Activated CD8-positive, alpha-beta memory T cell treated with anti-CD3 and anti-CD28 coated beads, Interleukin-2, amount 10 ng/mL, durations not matched to agents 7 days and 5 days (primary cell): ENCODE results near the gene UTP25. TPM values are rescaled to one million over a fixed set of nuclear protein-coding genes. Genes with fewer than 3 reads are reported as not detected.
"Not testable (repeated sequence)": the region's sequence is repeated elsewhere in the genome, so short reads cannot be mapped to it uniquely, and the experiment has no call there.

Experiments used
- ATAC-seq: fragments of 150-1000 bp; cut with Tn5 transposase; one replicate; pipeline ENCODE4 v1.10.0; 2021; ENCODE audit warnings: moderate library complexity
- CTCF ChIA-PET: fragments of 350-600 bp; sonication (Branson Sonifier 250); formaldehyde crosslinking; loops from one replicate; lab custom pipeline; 2021; ENCODE audit warnings: antibody characterized with exemption; lab: Charles Lee
- DNase-seq: peaks from one replicate; pipeline ENCODE4 v3.0.0-alpha.2; 2020
- H3K27ac Mint-ChIP-seq: one replicate; pipeline ENCODE4 v1.8.0; 2021; ENCODE audit warnings: mild to moderate bottlenecking, mixed read lengths
- H3K27me3 Mint-ChIP-seq: one replicate; pipeline ENCODE4 v1.8.0; 2021; ENCODE audit warnings: mixed read lengths
- H3K36me3 Mint-ChIP-seq: one replicate; pipeline ENCODE4 v1.8.0; 2021; ENCODE audit warnings: mild to moderate bottlenecking, mixed read lengths
- H3K4me1 Mint-ChIP-seq: one replicate; pipeline ENCODE4 v1.8.0; 2021; ENCODE audit warnings: mixed read lengths
- H3K4me3 Mint-ChIP-seq: one replicate; pipeline ENCODE4 v1.8.0; 2021; ENCODE audit warnings: mild to moderate bottlenecking, moderate library complexity, mixed read lengths
- H3K9me3 Mint-ChIP-seq: one replicate; pipeline ENCODE4 v1.8.0; 2022; ENCODE audit warnings: low read depth, mixed read lengths
- total RNA-seq, 2 experiments: library from RNA; stranded (reverse); gene quantifications; one replicate each; pipeline ENCODE4 v1.2.3, GENCODE V29; 2021

The UTP25 gene
- total RNA-seq, 2 experiments from 2014 or later: 4.7 to 9.7 TPM

GRCh38 chr1:209793711-209794110 is 34.1 kb upstream of the UTP25 start:
- not testable (repeated sequence) for H3K36me3 Mint-ChIP-seq, H3K4me3 Mint-ChIP-seq, DNase-seq, ATAC-seq, H3K27ac Mint-ChIP-seq, H3K27me3 Mint-ChIP-seq, H3K9me3 Mint-ChIP-seq
- CTCF ChIA-PET: interaction anchor here (1.0 to 1.4 kb wide), 2 partner anchors 9 to 29 kb away, joined by 3 to 4 read pairs; partner anchors contain the start of gene C1orf74
- peaks cover 18% of the 10 kb centered on the region for H3K4me1 Mint-ChIP-seq

- no peaks in the 10 kb centered on the region for H3K4me1 Mint-ChIP-seq
- no peak overlapping the region for H3K27ac Mint-ChIP-seq
- DNase-seq: no peak
- ATAC-seq: no peak
- CTCF ChIA-PET: interaction anchor here (2.1 kb wide), 1 partner anchor 25 kb away, joined by 6 read pairs; no protein-coding TSS in a partner anchor
- H3K36me3 Mint-ChIP-seq: no peaks in the 10 kb centered on the region
- no peak overlapping the region for H3K4me3 Mint-ChIP-seq
- H3K9me3 Mint-ChIP-seq: no peaks in the 10 kb centered on the region
- H3K27me3 Mint-ChIP-seq: peaks cover 7% of the 10 kb centered on the region
Measured at GRCh38 chr1:209797978-209798639, 29.7 kb upstream of the UTP25 start.

- DNase-seq: no peak
- no peaks in the 10 kb centered on the region for H3K9me3 Mint-ChIP-seq
- CTCF ChIA-PET: interaction anchor here (0.9 to 1.0 kb wide), 3 partner anchors 22 to 232 kb away, joined by 3 read pairs; no protein-coding TSS in a partner anchor
- peaks cover 12% of the 10 kb centered on the region for H3K4me1 Mint-ChIP-seq
- no peaks in the 10 kb centered on the region for H3K36me3 Mint-ChIP-seq
- ATAC-seq: no peak
- no peak overlapping the region for H3K27ac Mint-ChIP-seq
- H3K4me3 Mint-ChIP-seq: no peak overlapping the region
- peaks cover 9% of the 10 kb centered on the region for H3K27me3 Mint-ChIP-seq
Measured at GRCh38 chr1:209800984-209801834, 26.6 kb upstream of the UTP25 start.

- no peak overlapping the region for H3K4me3 Mint-ChIP-seq
- no peak overlapping the region for H3K27ac Mint-ChIP-seq
- H3K4me1 Mint-ChIP-seq: peaks cover 16% of the 10 kb centered on the region
- no peaks in the 10 kb centered on the region for H3K36me3 Mint-ChIP-seq
- no peak for DNase-seq
- CTCF ChIA-PET: interaction anchor here (0.8 to 1.3 kb wide), 4 partner anchors 11 to 233 kb away, joined by 3 to 5 read pairs (median 3); no protein-coding TSS in a partner anchor
- ATAC-seq: no peak
- H3K9me3 Mint-ChIP-seq: no peaks in the 10 kb centered on the region
- H3K27me3 Mint-ChIP-seq: peaks cover 9% of the 10 kb centered on the region
Measured at GRCh38 chr1:209802117-209802779, 25.5 kb upstream of the UTP25 start.

- CTCF ChIA-PET: interaction anchor here (0.8 to 1.3 kb wide), 2 partner anchors 10 to 21 kb away, joined by 3 to 5 read pairs; no protein-coding TSS in a partner anchor
- Mint-ChIP-seq H3K27me3 (peaks cover 9% of the 10 kb centered on the region), H3K9me3 (no peaks in the 10 kb centered on the region), H3K27ac (no peak overlapping the region), H3K4me3 (no peak overlapping the region), H3K36me3 (no peaks in the 10 kb centered on the region), H3K4me1 (peaks cover 18% of the 10 kb centered on the region)
- DNase-seq (no peak), ATAC-seq (no peak)
Measured at GRCh38 chr1:209802780-209803152, 25.0 kb upstream of the UTP25 start.

- CTCF ChIA-PET: interaction anchor here (1.3 kb wide), 1 partner anchor 20 kb away, joined by 5 read pairs; no protein-coding TSS in a partner anchor
- DNase-seq (no peak), ATAC-seq (no peak)
- Mint-ChIP-seq H3K4me3 (no peak overlapping the region), H3K27ac (no peak overlapping the region), H3K36me3 (no peaks in the 10 kb centered on the region), H3K9me3 (no peaks in the 10 kb centered on the region), H3K4me1 (peaks cover 18% of the 10 kb centered on the region), H3K27me3 (peaks cover 9% of the 10 kb centered on the region)
Measured at GRCh38 chr1:209803568-209803967, 24.2 kb upstream of the UTP25 start.

- no peak for ATAC-seq
- Mint-ChIP-seq H3K4me3 (peak overlapping the region; percentile 83), H3K27me3 (peaks cover 9% of the 10 kb centered on the region), H3K36me3 (no peaks in the 10 kb centered on the region), H3K27ac (peak overlapping the region; percentile 93), H3K9me3 (no peaks in the 10 kb centered on the region), H3K4me1 (peaks cover 18% of the 10 kb centered on the region)
- CTCF ChIA-PET: interaction anchor here (0.8 to 10.9 kb wide), 5 partner anchors 10 to 36 kb away, joined by 3 to 81 read pairs (median 6); no protein-coding TSS in a partner anchor
- DNase-seq: no peak
Measured at GRCh38 chr1:209805341-209805781, 22.4 kb upstream of the UTP25 start.

GRCh38 chr1:209805875-209806760 is 21.7 kb upstream of the UTP25 start, which contains the start of gene IRF6:
TSS of gene IRF6 (minus strand) at chr1:209806142. CDS start at chr1:209801413, 4,729 bp downstream.
- H3K4me3 Mint-ChIP-seq: peak within 1 kb of the TSS; percentile 83
- CTCF ChIA-PET: interaction anchor here (0.8 to 10.9 kb wide), 6 partner anchors 9 to 37 kb away, joined by 3 to 81 read pairs (median 4); no protein-coding TSS in a partner anchor
- H3K9me3 Mint-ChIP-seq: no peaks in the 10 kb centered on the region
- ATAC-seq (peak; percentile 96), DNase-seq (peak; percentile 89)
- no peaks in the 10 kb centered on the region for H3K36me3 Mint-ChIP-seq
- H3K27ac Mint-ChIP-seq: peak within 1 kb of the TSS; percentile 93
- peaks cover 18% of the 10 kb centered on the region for H3K4me1 Mint-ChIP-seq
- H3K27me3 Mint-ChIP-seq: peaks cover 9% of the 10 kb centered on the region

GRCh38 chr1:209807509-209807908 is 20.3 kb upstream of the UTP25 start:
- CTCF ChIA-PET: interaction anchor here (0.9 to 10.9 kb wide), 3 partner anchors 15 to 180 kb away, joined by 3 to 81 read pairs (median 10); no protein-coding TSS in a partner anchor
- ATAC-seq: no peak

GRCh38 chr1:209808059-209808581 is 19.7 kb upstream of the UTP25 start:
- DNase-seq (no peak), ATAC-seq (no peak)
- Mint-ChIP-seq H3K4me3 (no peak overlapping the region), H3K27ac (no peak overlapping the region), H3K9me3 (no peaks in the 10 kb centered on the region), H3K36me3 (no peaks in the 10 kb centered on the region), H3K4me1 (peaks cover 18% of the 10 kb centered on the region), H3K27me3 (peaks cover 2% of the 10 kb centered on the region)
- CTCF ChIA-PET: interaction anchor here (10.9 kb wide), 1 partner anchor 15 kb away, joined by 81 read pairs; no protein-coding TSS in a partner anchor

More at GRCh38 chr1:209807509-209807908, 20.3 kb upstream of the UTP25 start:
- Mint-ChIP-seq H3K4me1 (peaks cover 18% of the 10 kb centered on the region), H3K4me3 (no peak overlapping the region), H3K27me3 (peaks cover 3% of the 10 kb centered on the region), H3K27ac (no peak overlapping the region), H3K36me3 (no peaks in the 10 kb centered on the region), H3K9me3 (no peaks in the 10 kb centered on the region)
- no peak for DNase-seq

GRCh38 chr1:209809611-209810010 is 18.2 kb upstream of the UTP25 start:
- Mint-ChIP-seq H3K36me3 (no peaks in the 10 kb centered on the region), H3K4me3 (no peak overlapping the region), H3K27ac (no peak overlapping the region), H3K27me3 (no peaks in the 10 kb centered on the region), H3K4me1 (peaks cover 18% of the 10 kb centered on the region), H3K9me3 (no peaks in the 10 kb centered on the region)
- CTCF ChIA-PET: interaction anchor here (0.6 to 10.9 kb wide), 4 partner anchors 10 to 37 kb away, joined by 3 to 81 read pairs (median 3); partner anchors contain the start of gene UTP25
- no peak for DNase-seq
- ATAC-seq: no peak
